Hematopoietic multipotent progenitor cell treated with erythropoietin and hydrocortisone succinate and interleukin-3 and kit ligand, for 17 days (in vitro differentiated cells): ENCODE measurements around the gene TMEM59.
"Not testable (repeated sequence)": the region's sequence is repeated elsewhere in the genome, so short reads cannot be mapped to it uniquely, and the experiment has no call there.

Experiments
- DNase-seq: peaks from one replicate; pipeline ENCODE4 v3.0.0-alpha.2; 2015; ENCODE audit warnings: low spot score

TMEM59 gene

DNA sequence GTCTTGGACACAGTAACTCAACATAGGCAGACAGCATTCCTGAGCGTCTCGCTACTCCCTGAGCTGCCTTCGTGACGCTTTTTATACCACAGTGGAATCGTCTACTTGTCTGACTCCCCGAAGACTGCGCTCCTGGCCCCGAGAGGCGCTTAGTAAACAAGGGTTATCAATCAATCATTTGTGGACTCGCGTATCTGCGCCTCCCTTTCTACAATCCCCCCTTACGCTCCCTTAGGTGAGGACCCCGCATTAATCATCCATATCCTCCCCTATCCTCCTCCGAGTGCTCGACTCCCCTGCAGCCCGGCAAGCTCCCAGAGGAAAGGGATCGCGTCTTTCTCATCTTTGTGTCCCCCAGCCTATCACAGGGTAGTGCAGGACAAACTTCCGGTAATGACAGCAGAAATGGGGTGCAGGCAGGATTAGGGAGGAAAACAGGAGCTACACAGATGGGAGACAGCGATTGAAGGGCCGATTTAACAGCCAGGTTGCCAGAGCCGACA is 522 bp downstream of the TMEM59 start:
- DNase-seq, result peak; percentile 80

DNA sequence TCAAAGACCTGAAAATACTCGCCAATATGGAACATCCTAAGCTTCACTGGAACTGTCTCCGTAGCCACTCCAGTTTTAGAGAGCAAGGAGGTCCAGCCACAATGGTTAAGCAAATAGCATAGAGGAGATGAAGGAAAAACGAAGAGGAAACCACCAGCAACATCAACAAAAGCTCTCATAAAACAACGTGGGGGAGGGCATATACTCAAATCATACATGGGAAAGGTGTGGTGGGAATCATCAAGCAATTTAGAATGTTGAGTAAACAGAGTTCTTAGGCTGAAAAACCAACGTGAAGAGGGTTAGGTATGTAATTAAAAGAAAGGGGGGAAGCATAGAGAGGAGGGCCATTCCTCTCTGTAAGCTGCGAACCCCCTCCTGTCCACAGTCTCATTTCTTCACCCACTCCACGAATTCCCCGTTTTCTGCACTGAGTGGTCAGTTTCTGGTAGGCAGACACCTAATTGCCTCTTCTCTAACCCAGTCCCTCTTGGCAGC is 1.0 kb downstream of the TMEM59 start:
- DNase-seq, result peak; percentile 57

- DNase-seq, result not testable (repeated sequence)
Observed at GRCh38 chr1:54050435-54050834, 2.6 kb downstream of the TMEM59 start.

GRCh38 chr1:54047384-54048305 is 5.4 kb downstream of the TMEM59 start:
- peak; percentile 63 for DNase-seq

DNA sequence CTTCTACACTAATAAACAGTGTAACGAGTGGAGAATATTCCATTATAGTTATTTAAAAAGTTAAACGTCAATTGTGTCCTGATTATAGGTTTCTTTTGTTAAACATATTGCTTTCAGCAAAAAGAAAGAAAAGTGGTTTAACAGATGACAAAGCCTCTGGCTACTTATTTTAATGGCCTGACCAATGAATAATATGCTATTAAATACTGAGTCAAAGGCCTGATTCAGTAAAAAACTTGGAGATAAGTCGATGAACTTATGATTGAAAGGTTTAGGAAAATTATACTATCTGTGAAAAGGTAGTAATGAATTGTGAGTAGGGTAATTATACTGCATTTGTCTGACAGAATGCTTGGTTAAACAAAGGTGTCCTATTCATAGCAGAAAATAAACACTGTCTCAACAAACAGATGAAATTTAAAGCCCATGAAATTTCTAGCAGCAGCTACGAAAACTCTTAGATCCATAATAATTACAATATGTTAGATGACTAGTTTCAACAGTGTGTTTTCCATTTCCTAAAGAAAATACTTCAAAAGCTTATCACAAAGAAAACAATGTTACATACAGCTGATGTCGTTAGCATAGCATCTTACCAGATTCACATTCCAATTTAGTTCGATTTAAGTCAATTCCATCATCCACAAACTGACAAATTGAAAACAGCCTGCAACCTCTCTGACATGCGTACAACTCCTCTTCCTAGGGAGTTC is 6.2 kb downstream of the TMEM59 start:
- DNase-seq, result no peak

DNA sequence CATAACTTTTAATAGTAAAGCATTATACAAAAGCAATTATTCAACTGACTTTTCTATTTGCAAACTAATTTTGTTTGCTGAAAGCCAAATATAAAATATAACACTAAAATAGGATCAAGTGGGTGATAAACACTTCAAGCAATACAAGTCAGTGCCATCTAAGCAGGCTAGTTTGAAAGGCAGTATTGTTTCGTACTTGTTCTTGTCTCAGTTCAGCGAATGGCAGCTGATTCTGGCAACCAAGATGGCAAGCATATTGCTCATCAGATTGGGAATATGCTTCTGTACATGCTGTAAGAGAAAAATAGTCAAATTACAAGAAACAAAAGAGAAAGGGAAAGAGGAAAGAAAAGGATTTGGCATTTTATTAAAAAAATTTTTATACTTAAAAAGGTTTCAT is 7.5 kb downstream of the TMEM59 start:
- DNase-seq, result no peak

GRCh38 chr1:54041806-54042205 is 11.2 kb downstream of the TMEM59 start:
- no peak for DNase-seq

DNA sequence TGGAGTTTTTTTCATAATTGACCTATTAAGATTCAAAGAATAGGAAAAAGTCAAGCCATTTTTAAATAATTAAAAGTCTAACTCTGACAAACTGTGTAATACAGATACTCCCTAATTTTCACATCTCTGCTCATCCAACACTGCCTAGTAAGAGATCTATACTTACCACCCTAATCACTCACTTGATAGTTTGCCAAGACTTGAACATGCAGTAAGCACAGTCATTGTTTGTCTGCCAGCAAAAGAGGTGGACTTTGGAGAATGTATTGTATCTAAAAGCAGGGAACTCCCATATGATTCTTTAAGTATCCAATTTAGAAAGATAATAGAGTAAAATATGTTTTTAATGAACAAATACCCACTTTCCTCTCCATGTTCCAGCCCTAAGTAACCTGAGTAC is 15.5 kb downstream of the TMEM59 start:
- peak; percentile 53 for DNase-seq

DNA sequence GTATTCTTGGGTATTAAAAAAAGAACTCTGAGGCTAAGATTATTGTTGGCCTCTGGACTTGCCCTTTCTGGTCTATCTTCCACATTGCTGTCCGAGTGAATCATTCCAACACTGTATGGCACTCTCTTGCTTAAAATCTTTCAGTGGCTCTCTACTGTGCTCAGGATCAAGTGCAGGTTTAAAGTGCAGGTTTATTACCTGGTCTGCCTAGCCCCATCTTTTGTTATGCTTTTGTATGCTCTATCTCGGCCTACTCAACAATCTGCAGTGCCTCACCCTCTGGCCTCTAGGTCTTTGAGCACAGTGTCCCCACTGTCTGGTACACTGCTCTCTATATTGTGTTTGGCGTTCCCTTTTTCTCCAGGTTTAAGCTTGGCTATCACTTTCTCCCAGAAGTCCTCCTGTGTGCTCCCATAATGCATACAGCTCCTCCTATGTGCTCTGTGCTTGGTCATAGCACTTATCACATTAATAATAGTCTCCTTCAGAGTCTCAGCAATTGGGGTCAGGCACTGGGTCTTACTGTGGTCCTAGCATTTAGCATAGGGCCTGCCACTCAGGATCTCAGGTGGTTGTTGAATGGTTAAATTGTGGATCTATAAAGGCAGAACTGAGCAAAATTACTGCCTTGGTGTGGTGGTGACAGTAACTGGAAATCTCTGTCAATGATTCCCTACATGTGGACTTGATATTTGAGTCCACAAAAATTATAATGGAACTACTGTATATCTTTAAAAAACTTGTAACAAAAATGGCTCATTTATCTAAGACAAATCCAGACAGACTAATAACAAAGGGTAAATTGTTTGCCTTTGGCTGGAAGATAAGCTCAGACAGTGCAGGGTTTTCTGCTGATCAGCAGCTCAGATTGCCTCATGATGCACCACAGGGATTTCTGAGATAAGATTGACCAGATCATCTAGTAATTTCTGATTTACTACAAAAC is 24.4 kb downstream of the TMEM59 start:
- DNase-seq, result no peak

GRCh38 chr1:54027848-54028247 is 25.2 kb downstream of the TMEM59 start:
- no peak for DNase-seq

- not testable (repeated sequence) for DNase-seq
Observed at GRCh38 chr1:54024811-54025210, 28.2 kb downstream of the TMEM59 start.

GRCh38 chr1:54024358-54024757 is 28.6 kb downstream of the TMEM59 start:
- DNase-seq, result no peak

DNA sequence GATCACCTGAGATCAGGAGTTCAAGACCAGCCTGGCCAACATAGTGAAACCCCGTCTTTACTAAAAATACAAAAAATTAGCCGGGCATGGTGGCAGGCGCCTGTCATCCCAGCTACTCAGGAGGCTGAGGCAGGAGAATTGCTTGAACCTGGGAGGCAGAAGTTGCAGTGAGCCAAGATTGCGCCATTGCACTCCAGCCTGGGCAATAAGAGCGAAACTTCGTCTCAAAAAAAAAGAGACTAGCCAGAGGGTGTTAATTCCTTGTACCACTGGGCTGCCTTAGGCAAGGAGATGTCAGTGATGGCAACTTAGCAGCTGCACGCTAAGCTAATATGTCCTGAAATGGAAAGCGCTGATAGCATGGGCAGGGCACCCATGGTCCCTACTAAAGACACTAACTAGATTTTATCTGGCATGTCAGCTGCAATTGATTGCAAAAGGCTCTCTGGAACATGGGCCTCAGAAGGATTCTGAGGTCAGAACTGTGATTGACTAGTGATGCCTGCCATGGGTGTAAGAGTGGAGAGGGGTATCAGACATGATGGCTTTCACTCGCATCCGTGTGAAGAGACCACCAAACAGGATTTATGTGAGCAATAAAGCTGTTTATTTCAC is 33.3 kb downstream of the TMEM59 start:
- DNase-seq, result not testable (repeated sequence)

DNA sequence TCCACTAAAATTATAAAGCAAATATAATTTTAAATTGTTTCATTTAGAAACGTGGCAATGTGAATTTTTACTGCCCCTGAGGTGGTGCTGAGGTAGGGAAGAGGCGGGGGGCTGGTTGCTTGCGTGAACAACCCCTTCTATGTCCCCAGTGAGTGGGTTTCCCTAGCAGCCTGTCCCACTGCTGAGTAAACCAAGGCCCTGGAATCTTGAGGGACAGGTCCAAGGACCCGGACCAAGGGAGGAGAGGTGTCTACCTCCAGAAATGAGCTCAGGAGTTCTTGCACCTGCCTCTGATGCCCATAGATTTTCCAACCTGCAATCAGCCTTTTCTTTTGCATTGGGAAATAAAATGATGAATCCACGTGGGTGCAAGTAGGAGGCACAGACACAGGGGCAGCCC is 34.4 kb downstream of the TMEM59 start:
- no peak for DNase-seq

- no peak for DNase-seq
Observed at GRCh38 chr1:54017979-54018378, 35.0 kb downstream of the TMEM59 start, which contains the start of gene LDLRAD1. LDLRAD1 (minus strand) TSS chr1:54018186; CDS start chr1:54018112, 74 bp downstream.

GRCh38 chr1:54016343-54017282 is 36.4 kb downstream of the TMEM59 start:
- no peak for DNase-seq

DNA sequence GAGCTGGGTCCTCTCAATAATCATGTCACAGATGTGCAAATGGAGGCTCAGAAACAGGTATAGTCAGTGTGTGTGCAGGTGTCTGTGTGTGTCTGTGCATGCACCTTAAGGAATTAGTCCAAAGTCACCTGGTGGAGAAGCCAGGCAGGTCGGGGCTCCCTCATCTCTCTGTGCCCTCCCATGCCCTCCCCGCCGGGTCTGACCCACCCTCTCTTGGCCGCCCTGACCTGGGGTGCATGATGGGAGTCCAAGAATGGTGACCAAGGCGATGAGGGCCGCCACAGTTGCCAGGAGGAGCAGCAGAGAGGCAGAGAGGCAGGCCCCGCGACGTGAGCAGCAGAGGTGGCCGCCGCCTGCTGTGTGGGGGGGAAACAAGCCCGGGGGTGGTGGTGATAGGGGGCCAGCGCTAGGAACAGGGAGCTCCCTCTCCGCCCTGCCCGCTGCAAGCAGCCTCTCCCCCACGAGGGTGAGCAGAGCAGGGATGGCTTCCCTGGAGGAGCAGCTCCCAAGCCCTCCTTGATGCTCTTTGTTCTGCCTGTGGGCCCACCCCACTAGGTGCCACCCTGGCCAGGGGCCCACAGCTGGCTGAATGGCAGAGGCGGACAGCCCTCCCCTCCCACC is 38.9 kb downstream of the TMEM59 start:
- no peak for DNase-seq

- DNase-seq, result no peak
Observed at GRCh38 chr1:54013393-54014008, 39.5 kb downstream of the TMEM59 start.

DNA sequence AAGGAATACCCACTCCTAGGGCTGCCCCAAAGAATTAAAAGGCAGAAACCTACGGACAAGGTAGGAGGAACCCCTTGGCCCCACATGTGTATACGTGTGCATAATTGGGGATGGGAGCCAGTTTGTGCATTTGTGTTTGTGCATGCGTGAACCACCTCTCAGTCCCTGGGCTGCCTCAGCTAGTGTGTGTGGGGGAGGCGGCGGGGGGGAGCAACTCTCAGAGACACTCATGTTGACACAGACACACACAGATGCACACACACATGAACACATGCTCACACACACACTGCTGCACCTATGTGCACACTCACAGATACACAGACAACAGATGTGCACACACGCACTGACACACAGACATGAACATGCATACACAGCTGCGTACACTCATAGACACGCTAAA is 40.1 kb downstream of the TMEM59 start:
- DNase-seq, result no peak
